Measurements from ENCODE around the gene PPP2R2B.

PPP2R2B gene

GRCh38 chr5:146888351-146888978 is 9.9 kb upstream of the PPP2R2B start:
- DNase-seq (ENCODE audit: low spot score): no peak

- DNase-seq (ENCODE audit: low spot score): no peak
Measured at GRCh38 chr5:146884066-146884626, 5.6 kb upstream of the PPP2R2B start.

GRCh38 chr5:146883511-146883910 is 5.0 kb upstream of the PPP2R2B start:
- DNase-seq (ENCODE audit: low spot score): no peak

DNA sequence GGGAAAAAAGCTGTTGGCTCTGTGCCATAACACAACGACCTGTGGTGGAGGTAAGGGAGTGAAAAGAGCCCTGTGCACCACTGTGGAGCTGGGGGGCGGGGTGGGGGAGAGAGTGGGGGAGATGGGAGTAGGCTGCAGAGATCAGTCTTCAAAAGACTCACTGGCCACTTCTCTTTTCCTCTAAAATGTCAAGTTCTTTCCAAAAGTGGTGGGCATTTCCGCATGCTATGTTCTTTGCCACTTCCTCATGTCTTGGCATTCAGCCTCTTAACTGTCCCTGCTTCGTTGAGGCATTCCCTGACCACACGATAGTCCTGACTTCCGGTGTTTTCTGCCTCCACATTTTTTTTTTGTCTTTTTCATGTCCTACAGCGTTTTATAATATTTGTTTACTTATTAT is 2.4 kb upstream of the PPP2R2B start:
- no peak for DNase-seq (ENCODE audit: low spot score)

GRCh38 chr5:146877783-146878475 is 628 bp downstream of the PPP2R2B start:
- peak; percentile 65 for DNase-seq (ENCODE audit: low spot score)

DNA sequence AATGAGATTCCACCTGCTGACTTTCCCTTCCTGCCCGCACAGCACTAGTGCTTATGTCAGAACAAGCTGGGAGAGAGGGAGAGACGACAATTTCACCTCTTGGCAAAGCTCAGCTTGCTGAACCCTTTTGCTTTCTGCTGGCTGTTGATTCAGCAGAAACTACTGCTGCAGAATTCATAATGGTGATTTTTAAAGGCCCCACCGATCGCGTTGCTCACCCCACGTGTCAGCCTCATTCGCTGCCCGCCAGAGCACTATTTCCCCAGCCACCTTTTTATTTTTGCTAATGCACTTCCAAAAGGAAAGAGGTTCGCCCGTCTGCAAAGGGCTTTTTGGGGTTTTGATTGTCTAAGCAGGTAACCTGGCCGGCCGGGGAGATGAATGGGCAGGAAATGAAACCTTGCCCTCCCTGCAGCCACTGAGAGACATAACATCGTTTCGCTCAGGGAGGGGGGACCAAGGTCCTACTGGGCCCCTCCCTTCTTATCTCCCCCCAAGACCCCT is 1.3 kb downstream of the PPP2R2B start:
- DNase-seq (ENCODE audit: low spot score): no peak

DNA sequence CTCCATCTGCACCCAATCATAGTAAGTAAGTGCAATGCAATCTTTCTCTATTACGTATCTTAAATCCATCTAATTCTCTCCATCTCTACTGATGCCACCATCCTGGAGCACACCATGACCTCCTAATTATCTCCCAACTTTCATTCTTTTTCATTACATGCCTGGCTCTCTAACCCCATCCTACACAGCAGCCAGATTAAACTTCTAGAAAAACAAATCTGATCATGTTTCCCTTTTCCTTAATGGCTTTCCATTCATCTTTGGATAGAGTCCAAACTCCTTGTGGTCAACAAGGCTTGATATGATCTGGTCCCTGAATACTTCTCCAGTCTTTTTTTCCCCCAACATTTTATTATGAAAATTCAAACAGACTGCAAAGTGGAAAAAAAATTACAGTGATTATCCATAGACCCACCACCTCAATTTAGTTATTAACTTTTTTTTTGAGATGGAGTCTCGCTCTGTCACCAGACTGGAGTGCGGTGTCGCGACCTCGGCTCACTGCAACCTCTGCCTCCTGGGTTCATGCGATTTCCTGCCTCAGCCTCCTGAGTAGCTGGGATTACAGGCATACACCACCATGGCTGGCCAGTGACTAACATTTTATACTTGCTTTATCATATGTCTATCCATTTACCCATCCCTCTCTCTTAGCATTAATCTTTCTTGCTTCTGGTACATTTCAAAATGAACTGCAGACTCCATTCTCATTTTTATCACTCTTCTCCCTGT is 5.2 kb downstream of the PPP2R2B start:
- no peak for DNase-seq (ENCODE audit: low spot score)

GRCh38 chr5:146872188-146872587 is 6.4 kb downstream of the PPP2R2B start:
- no peak for DNase-seq (ENCODE audit: low spot score)

DNA sequence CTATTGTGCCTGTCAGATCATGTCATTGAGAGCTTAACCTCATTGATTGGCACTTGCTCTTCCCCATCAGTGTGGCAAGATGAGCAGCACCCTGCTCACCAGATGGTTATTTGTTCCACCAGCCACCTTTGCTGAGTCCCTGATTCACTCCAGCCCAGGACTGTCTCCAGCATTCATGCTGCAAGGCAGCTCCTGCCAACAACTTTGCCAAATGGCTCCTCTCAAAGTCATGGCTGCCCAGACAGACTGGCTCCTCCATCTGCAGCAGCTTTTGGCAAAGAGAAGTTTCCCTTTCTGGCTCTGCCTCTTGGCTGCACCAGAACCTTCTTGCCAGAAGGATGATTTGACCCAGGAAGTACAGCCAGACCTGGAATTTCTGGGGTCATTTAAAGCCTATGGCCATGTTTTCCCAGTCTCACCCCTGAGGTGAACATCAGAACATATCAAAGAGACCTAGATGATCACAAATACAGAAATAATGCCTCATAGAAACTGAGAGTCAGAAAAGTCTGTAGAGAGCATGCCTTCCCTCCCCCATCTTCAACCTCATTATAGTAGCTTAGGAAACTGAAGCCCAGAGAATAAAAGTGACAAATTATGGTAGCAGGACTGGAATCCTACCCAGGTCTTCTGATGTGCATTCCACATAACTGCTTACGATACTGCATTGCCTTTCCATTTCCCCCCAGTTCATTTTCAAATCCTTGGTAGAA is 10.4 kb downstream of the PPP2R2B start:
- DNase-seq (ENCODE audit: low spot score): no peak

- DNase-seq (ENCODE audit: low spot score): no peak
Measured at GRCh38 chr5:146866263-146866662, 12.3 kb downstream of the PPP2R2B start.

DNA sequence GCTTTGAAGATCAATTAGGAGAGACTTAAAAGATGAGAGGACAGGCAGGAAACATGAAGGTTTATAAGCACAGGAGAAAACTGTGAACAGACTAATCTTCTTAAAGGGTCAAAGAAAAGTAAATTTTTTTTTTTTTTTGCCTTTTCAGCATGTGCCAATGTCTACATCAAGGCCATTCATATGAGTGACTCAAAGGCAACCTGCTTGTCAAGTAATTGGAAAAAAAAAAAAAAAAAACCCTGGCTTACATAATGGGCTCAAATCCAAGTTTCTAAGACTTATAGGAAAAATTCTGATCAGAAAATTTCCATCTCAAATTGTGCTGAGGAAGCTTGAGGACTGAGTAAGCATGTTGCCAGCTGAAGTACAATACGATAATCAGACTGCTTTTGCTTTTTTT is 15.9 kb downstream of the PPP2R2B start:
- DNase-seq (ENCODE audit: low spot score): no peak

GRCh38 chr5:146860213-146860893 is 18.2 kb downstream of the PPP2R2B start:
- no peak for DNase-seq (ENCODE audit: low spot score)

DNA sequence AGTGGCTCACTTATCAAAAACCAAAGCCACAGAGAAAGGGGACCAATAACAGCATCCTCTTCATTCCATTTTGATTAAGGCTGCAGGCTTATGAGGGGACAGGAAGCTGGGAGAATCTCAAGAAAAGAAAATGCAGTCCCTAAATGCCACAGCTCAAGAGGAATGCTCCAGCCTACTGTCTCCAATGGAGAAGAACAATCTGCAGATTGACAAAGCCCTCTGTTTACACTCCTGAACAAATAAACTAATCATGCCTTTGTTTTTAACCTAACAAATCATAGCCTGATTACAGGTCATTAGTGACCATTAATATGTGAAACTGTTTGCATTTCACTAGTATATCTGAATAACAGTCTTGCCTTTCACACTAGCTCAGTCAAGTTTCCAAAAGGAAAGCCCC is 26.5 kb downstream of the PPP2R2B start:
- no peak for DNase-seq (ENCODE audit: low spot score)

DNA sequence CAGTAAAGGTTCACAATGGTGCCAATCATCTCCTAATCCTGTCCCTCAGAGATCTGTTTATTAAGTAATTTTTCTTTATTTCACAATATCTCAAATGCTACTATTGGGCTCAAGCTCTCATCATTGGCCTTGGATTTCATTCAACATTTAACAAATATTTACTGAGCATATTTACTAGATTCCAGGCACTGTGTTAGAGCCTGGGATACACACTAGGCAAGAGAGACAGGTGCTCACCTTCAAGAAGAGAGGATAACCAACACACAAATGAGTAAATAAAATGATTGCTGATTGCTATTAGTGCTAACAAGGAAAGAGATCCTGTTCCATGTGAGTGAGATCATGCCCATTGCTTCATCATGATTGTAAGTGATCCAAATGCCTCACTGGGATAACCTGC is 27.4 kb downstream of the PPP2R2B start:
- DNase-seq (ENCODE audit: low spot score): no peak

DNA sequence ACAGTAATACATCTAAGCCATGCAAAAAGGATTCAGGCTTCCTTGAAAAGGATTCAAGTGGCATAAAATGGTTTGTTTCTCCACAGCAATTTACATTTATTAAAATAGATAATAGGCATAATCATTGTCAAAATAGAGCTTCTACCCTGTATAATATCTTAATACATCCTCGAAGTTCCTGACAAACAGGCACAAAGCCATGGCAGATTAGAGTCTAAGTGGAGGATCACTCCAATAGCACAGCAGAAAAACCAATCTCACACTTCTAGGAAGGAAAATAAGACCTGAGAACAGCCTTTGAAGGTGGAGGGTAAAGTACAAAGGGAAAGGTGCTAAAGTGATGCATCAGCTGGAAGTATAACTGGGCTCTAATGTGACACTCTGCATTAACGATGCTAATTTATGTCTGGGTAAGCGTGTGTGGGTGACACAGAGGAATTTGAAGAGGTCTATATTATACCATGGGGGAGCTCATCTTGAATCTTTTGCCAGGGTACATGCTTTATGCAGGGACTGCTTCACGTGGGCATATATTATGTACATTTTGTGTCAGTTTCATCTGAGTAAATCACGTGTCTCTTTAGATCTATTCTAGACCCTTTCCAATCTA is 28.8 kb downstream of the PPP2R2B start:
- no peak for DNase-seq (ENCODE audit: low spot score)

DNA sequence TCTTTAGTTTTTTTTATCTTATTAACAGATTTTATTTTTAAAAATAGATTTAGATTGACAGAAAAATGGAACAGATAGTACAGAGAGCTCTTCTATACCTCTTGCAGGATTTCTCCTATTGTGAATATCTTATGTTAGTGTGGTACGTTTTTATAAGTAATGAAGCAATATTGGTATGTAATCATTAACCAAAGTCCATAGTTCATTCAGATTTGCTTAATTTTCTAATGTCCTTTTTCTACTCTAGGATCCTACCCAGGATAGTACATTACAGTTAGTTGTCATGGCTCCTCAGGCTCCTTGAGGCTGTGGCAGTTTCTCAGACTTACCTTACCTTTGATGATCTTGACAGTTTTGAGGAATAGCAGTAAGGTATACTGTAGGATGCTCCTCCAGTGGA is 30.4 kb downstream of the PPP2R2B start:
- no peak for DNase-seq (ENCODE audit: low spot score)

- DNase-seq (ENCODE audit: low spot score): no peak
Measured at GRCh38 chr5:146840016-146840415, 38.5 kb downstream of the PPP2R2B start.

GRCh38 chr5:146836226-146836842 is 42.2 kb downstream of the PPP2R2B start:
- no peak for DNase-seq (ENCODE audit: low spot score)

GRCh38 chr5:146832985-146833732 is 45.4 kb downstream of the PPP2R2B start:
- DNase-seq (ENCODE audit: low spot score): no peak

GRCh38 chr5:146828385-146828784 is 50.2 kb downstream of the PPP2R2B start:
- DNase-seq (ENCODE audit: low spot score): no peak

All from ecto neural progenitor cell (in vitro differentiated cells).